GM12878 (cell line): ENCODE results near the gene HCCS. TPM values are rescaled to one million over a fixed set of nuclear protein-coding genes. Genes with fewer than 3 reads are reported as not detected.

ENCODE experiments used
- ATAC-seq: fragments of 200-7000 bp; cut with Tn5 transposase; 3 replicates; pipeline ENCODE4 v1.9.1; 2020; ENCODE audit warnings: mild to moderate bottlenecking, moderate library complexity
- BruUV-seq: library from RNA; stranded (reverse); fragments of 400-500 nt; replicated peaks from 2 replicates; lab custom pipeline; 2021; lab: Mats Ljungman, UMichigan
- CTCF ChIA-PET: fragments of 300-600 bp; sonication (Branson Sonifier 250); formaldehyde crosslinking; extraction: SDS; loops from one replicate; lab custom pipeline; 2021; ENCODE audit warnings: inconsistent platforms; lab: Yijun Ruan, JAX
- POLR2A ChIA-PET: fragments of 350-600 bp; formaldehyde crosslinking; extraction: SDS; loops from one replicate; lab custom pipeline; 2021; ENCODE audit warnings: inconsistent platforms; lab: Charles Lee
- RAD21 ChIA-PET: fragments of 300-600 bp; sonication (Branson Sonifier 250); formaldehyde crosslinking; loops from one replicate; lab custom pipeline; 2023; ENCODE audit warnings: antibody characterized with exemption; ENCODE audit not compliant: unreplicated experiment; lab: Charles Lee
- SMC1A ChIA-PET: fragments of 300-600 bp; sonication (Branson Sonifier 250); formaldehyde crosslinking; loops from one replicate; lab custom pipeline; 2023; ENCODE audit not compliant: unreplicated experiment, uncharacterized antibody; lab: Charles Lee
- DNase-seq: peaks from one replicate; pipeline ENCODE4 v3.0.0-alpha.2; 2011; ENCODE audit warnings: low read depth, low spot score
- FAIRE-seq: peaks from 3 replicates; lab custom pipeline; 2011; peaks lifted over from hg19 to GRCh38; lab: Jason Lieb, UNC
- H2AFZ ChIP-seq: 2 replicates; pipeline ENCODE4 v1.6.0; 2011; ENCODE audit warnings: low read depth, low read length, control low read depth; ENCODE audit not compliant: control insufficient read depth
- H3K27ac ChIP-seq: 2 replicates; pipeline ENCODE4 v1.5.1; 2011; ENCODE audit warnings: control low read depth; ENCODE audit not compliant: control insufficient read depth, insufficient read depth
- H3K27me3 ChIP-seq, 2 experiments: replicated peaks in 1 of 2; 2 replicates each; pipeline versions ENCODE4 v1.6.0 to v1.6.1; 2011; ENCODE audit warnings: low read length in 1 of 2; ENCODE audit not compliant: control insufficient read depth in 2 of 2, insufficient read depth in 2 of 2
- H3K36me3 ChIP-seq, 2 experiments: 2 replicates each; pipeline ENCODE4 v1.5.1; 2011; ENCODE audit warnings: low read length in 1 of 2; ENCODE audit not compliant: control insufficient read depth in 2 of 2, insufficient read depth in 2 of 2
- H3K4me1 ChIP-seq: 2 replicates; pipeline ENCODE4 v1.6.1; 2011; ENCODE audit warnings: mild to moderate bottlenecking, low read length, moderate library complexity, mixed read lengths; ENCODE audit not compliant: control insufficient read depth, insufficient read depth
- H3K4me2 ChIP-seq: 2 replicates; pipeline ENCODE4 v1.6.0; 2011; ENCODE audit warnings: control low read depth; ENCODE audit not compliant: control insufficient read depth, insufficient read depth
- H3K4me3 ChIP-seq: fragments of 200-600 bp; sonication (generic); 2 replicates; pipeline ENCODE4 v1.5.1; 2016
- H3K79me2 ChIP-seq: 2 replicates; pipeline ENCODE4 v1.6.0; 2011; ENCODE audit warnings: low read length; ENCODE audit not compliant: control insufficient read depth, insufficient read depth
- H3K9ac ChIP-seq: 2 replicates; pipeline ENCODE4 v1.8.0; 2011; ENCODE audit warnings: low read length, control low read depth, mixed read lengths; ENCODE audit not compliant: control insufficient read depth, insufficient read depth
- H3K9me3 ChIP-seq: replicated peaks from 3 replicates; pipeline ENCODE4 v1.5.1; 2011; ENCODE audit warnings: mild to moderate bottlenecking, low read length; ENCODE audit not compliant: control insufficient read depth, insufficient read depth
- H4K20me1 ChIP-seq: 2 replicates; pipeline ENCODE4 v1.6.0; 2011; ENCODE audit not compliant: control insufficient read depth, insufficient read depth
- CREB1 ChIP-seq: IDR thresholded peaks from 2 replicates; pipeline ENCODE4 v1.6.1; 2012; ENCODE audit warnings: low read depth, mild to moderate bottlenecking, inconsistent platforms
- CREM ChIP-seq: IDR thresholded peaks from 2 replicates; pipeline ENCODE4 v1.6.1; 2014; ENCODE audit warnings: antibody characterized with exemption, low read depth
- CTCF ChIP-seq, 3 experiments: IDR thresholded peaks in 2 of 3; conservative IDR thresholded peaks in 1 of 3; 2 replicates each; pipeline ENCODE4 v1.5.1; 2011; ENCODE audit warnings: low read depth in 3 of 3, low read length in 3 of 3, mild to moderate bottlenecking in 3 of 3, control low read depth in 2 of 3, moderate library complexity in 2 of 3, inconsistent platforms in 1 of 3, mixed read lengths in 1 of 3; ENCODE audit not compliant: control insufficient read depth in 2 of 3, insufficient read depth in 1 of 3; ENCODE audit errors: extremely low read depth in 1 of 3
- JUND ChIP-seq: IDR thresholded peaks from 2 replicates; pipeline ENCODE4 v1.6.1; 2012; ENCODE audit warnings: low read depth, mild to moderate bottlenecking, low read length, improper control_type of control experiment, moderate library complexity
- KDM1A ChIP-seq: fragments of 200-600 bp; sonication (generic); IDR thresholded peaks from 2 replicates; pipeline ENCODE4 v1.6.1; 2016; ENCODE audit warnings: borderline replicate concordance
- RAD21 ChIP-seq: IDR thresholded peaks from 2 replicates; pipeline ENCODE4 v1.6.1; 2011; ENCODE audit warnings: mild to moderate bottlenecking, low read depth, low read length, moderate library complexity; ENCODE audit not compliant: insufficient read depth
- RELA ChIP-seq: fragments of 450-650 bp; IDR thresholded peaks from 2 replicates; pipeline ENCODE4 v1.8.0; 2014; ENCODE audit warnings: borderline replicate concordance; ENCODE audit not compliant: partially characterized antibody
- SMARCA5 ChIP-seq: fragments of 450-650 bp; IDR thresholded peaks from 2 replicates; pipeline ENCODE4 v1.6.1; 2017; ENCODE audit warnings: mild to moderate bottlenecking
- SMC3 ChIP-seq: IDR thresholded peaks from 2 replicates; pipeline ENCODE4 v1.6.1; 2011; ENCODE audit warnings: low read length, improper control_type of control experiment, borderline replicate concordance
- YY1 ChIP-seq: IDR thresholded peaks from 2 replicates; pipeline ENCODE4 v1.6.1; 2011; ENCODE audit warnings: low read depth, mild to moderate bottlenecking, low read length
- WGBS: methylation state at CpG from one replicate; pipeline ENCODE4 v1.1.6; 2016; ENCODE audit warnings: low lambda C conversion rate; ENCODE audit not compliant: insufficient replicate concordance, insufficient coverage; ENCODE audit errors: missing lambda C conversion rate; 5-methylcytosine and 5-hydroxymethylcytosine counted together
- in situ Hi-C: fragments of 300-500 bp; cut with MboI; formaldehyde crosslinking; loops from 9 replicates; pipeline ENCODE4 v1.14.3; 2018; ENCODE audit warnings: mixed read lengths
- intact Hi-C: fragments of 100-400 bp; cut with micrococcal nuclease; formaldehyde crosslinking; loops from one replicate; pipeline ENCODE4 v1.14.2; 2022; ENCODE audit not compliant: unreplicated experiment
- polyA plus RNA-seq, 11 experiments: library from polyadenylated mRNA; depleted of rRNA in 4 of 11; unstranded in 6 of 11; stranded (reverse) in 5 of 11; fragments of >200 nt; fragmentation: Nextera tagmentation in 4 of 11; fragmentation: Illumina TruSeq in 1 of 11; extraction: Ambion mirVana in 4 of 11; extraction: Trizol in 1 of 11; gene quantifications; 1 replicate in 1 of 11; 2 replicates in 10 of 11; pipeline versions ENCODE4 v1.2.1 to v1.2.3, GENCODE V29; 2011 to 2016; ENCODE audit warnings: inconsistent platforms in 2 of 11, missing spikeins in 2 of 11, low read depth in 1 of 11
- total RNA-seq, 4 experiments: library from RNA; depleted of rRNA in 3 of 4; stranded (reverse); fragments of >200 nt in 3 of 4; fragmentation: Illumina TruSeq in 1 of 4; extraction: Trizol in 1 of 4; gene quantifications; 2 replicates each; pipeline versions ENCODE4 v1.2.1 to v1.2.3, GENCODE V29; 2013 to 2021

The HCCS gene
- total and polyA plus RNA-seq, 10 of the 15 experiments (the other 5 are each of a cell fraction or from before 2014, with no cell fraction given), result 11.8 to 69.6 (median 36.9) TPM

GRCh38 chrX:11143931-11144678 lies 33.0 kb downstream of the HCCS start:
- Histone ChIP-seq H4K20me1 (no peaks in the 10 kb centered on the region), H3K9me3 (no peaks in the 10 kb centered on the region), H3K4me2 (no peak overlapping the region), H3K27ac (no peak overlapping the region), H3K79me2 (no peaks in the 10 kb centered on the region), H3K4me1 (no peaks in the 10 kb centered on the region), H3K4me3 (no peak overlapping the region), H2AFZ (no peak overlapping the region), H3K27me3 (no peaks in the 10 kb centered on the region), H3K36me3 (no peaks in the 10 kb centered on the region), H3K9ac (no peak overlapping the region)
- RAD21 ChIA-PET, result interaction anchor here (1.5 kb wide), 1 partner anchor 387 kb away, joined by 5 read pairs; no protein-coding TSS in a partner anchor
- ATAC-seq, result peak; percentile 99
- no TSS peak for BruUV-seq
- in situ Hi-C loops (loop anchor here (10.0 kb wide), 1 partner anchor 631 kb away; no protein-coding TSS in a partner anchor), intact Hi-C loops (loop anchor here (1.0 to 5.0 kb wide), 4 partner anchors 237 to 627 kb away; no protein-coding TSS in a partner anchor)
- peak; percentile 54 to 70 (median 56) for TF ChIP-seq CTCF (IDR thresholded peaks at IDR 0.05 in 2 of 3, conservative IDR thresholded peaks at IDR 0.05 in 1 of 3; ENCODE audit: control insufficient read depth in 2 of 3, extremely low read depth in 1 of 3, insufficient read depth in 1 of 3, low read depth in 3 of 3, low read length in 3 of 3)
- TF ChIP-seq JUND, result no peak
- 0 out of 2 replicates have a peak, but pooled peaks have one; percentile 20 for TF ChIP-seq SMARCA5
- peak; percentile 69; the same call in 1 of the 2 replicates for TF ChIP-seq YY1
- no peak for TF ChIP-seq KDM1A
- TF ChIP-seq SMC3, result peak; percentile 75; the same call in 1 of the 2 replicates
- peak; percentile 85 for TF ChIP-seq RAD21
- 0 out of 2 replicates have a peak, but pooled peaks have one; percentile 30 for TF ChIP-seq CREM
- 0 out of 2 replicates have a peak, but pooled peaks have one; percentile 29 for TF ChIP-seq CREB1
- no peak for TF ChIP-seq RELA
- WGBS, result 21% methylated on average over 20 of the region's 20 CpGs
- peak; percentile 42 for DNase-seq
- SMC1A ChIA-PET, result no interaction called here
- FAIRE-seq, result peak; percentile 98
- CTCF ChIA-PET, result interaction anchor here (1.0 to 1.8 kb wide), 4 partner anchors 9 to 388 kb away, joined by 4 to 13 read pairs (median 6); no protein-coding TSS in a partner anchor
- POLR2A ChIA-PET, result no interaction called here
